HPDE6-E6E7 (cell line): ENCODE results near the gene ZNF569.
A peak's percentile ranks its signal among the peaks of the same experiment; 100 is the strongest.
"Not testable (repeated sequence)": the region's sequence is repeated elsewhere in the genome, so short reads cannot be mapped to it uniquely, and the experiment has no call there.

Source experiments
- DNase-seq: peaks from one replicate; pipeline ENCODE4 v3.0.0; 2011; ENCODE audit warnings: missing footprints; ENCODE audit errors: extremely low spot score

Gene ZNF569

GRCh38 chr19:37466798-37467607 lies at the start of gene ZNF569:
Gene ZNF569, minus strand, starts transcription at chr19:37467444. Its CDS starts 22,523 bp downstream, at chr19:37444921.
- DNase-seq = peak; percentile 84

GRCh38 chr19:37513397-37513796 lies 46.2 kb upstream of the ZNF569 start:
- no peak for DNase-seq

GRCh38 chr19:37511821-37512220 lies 44.6 kb upstream of the ZNF569 start:
- DNase-seq = no peak

GRCh38 chr19:37511186-37511585 lies 43.9 kb upstream of the ZNF569 start:
- DNase-seq = no peak

GRCh38 chr19:37507167-37507464 lies 39.9 kb upstream of the ZNF569 start:
- no peak for DNase-seq

GRCh38 chr19:37506387-37507166 lies 39.3 kb upstream of the ZNF569 start, which contains the start of gene ZNF793:
Gene ZNF793, plus strand, starts transcription at chr19:37506939. Its CDS starts 16,501 bp downstream, at chr19:37523440.
- DNase-seq = peak; percentile 90

- DNase-seq = peak; percentile 13
Measured at GRCh38 chr19:37505958-37506386, 38.7 kb upstream of the ZNF569 start.

- no peak for DNase-seq
Measured at GRCh38 chr19:37492213-37492612, 25.0 kb upstream of the ZNF569 start.

- DNase-seq = no peak
Measured at GRCh38 chr19:37484406-37485168, 17.3 kb upstream of the ZNF569 start.

GRCh38 chr19:37472165-37472564 lies 4.9 kb upstream of the ZNF569 start:
- DNase-seq = no peak

GRCh38 chr19:37470216-37470615 lies 3.0 kb upstream of the ZNF569 start:
- no peak for DNase-seq

- DNase-seq = peak; percentile 71
Measured at GRCh38 chr19:37468961-37469777, 1.9 kb upstream of the ZNF569 start, which contains the start of gene ZNF570. Gene ZNF570, plus strand, starts transcription at chr19:37469356. Its CDS starts 999 bp downstream, at chr19:37470355.

GRCh38 chr19:37467608-37468090 lies 405 bp upstream of the ZNF569 start:
- no peak for DNase-seq

- DNase-seq = no peak
Measured at GRCh38 chr19:37466277-37466797, 907 bp downstream of the ZNF569 start.

GRCh38 chr19:37452500-37453245 lies 14.6 kb downstream of the ZNF569 start:
- DNase-seq = no peak

GRCh38 chr19:37413313-37414084 lies 53.7 kb downstream of the ZNF569 start:
- no peak for DNase-seq

GRCh38 chr19:37412700-37413099 lies 54.5 kb downstream of the ZNF569 start:
- DNase-seq = no peak

- not testable (repeated sequence) for DNase-seq
Measured at GRCh38 chr19:37406140-37406846, 61.0 kb downstream of the ZNF569 start.

GRCh38 chr19:37403403-37403802 lies 63.8 kb downstream of the ZNF569 start:
- DNase-seq = no peak
